Esophagus squamous epithelium (tissue), 4 donors: ENCODE data around the gene BCL2L15.

Source experiments
- CTCF ChIP-seq, 6 experiments: fragments of 450-650 bp in 4 of 6; fragments of 200-600 bp in 2 of 6; sonication (generic) in 2 of 6; IDR thresholded peaks; one replicate each; pipeline ENCODE4 v1.5.1; 2016 to 2019; ENCODE audit warnings: antibody characterized with exemption in 6 of 6, mild to moderate bottlenecking in 4 of 6, moderate library complexity in 4 of 6
- POLR2A ChIP-seq, 4 donors: fragments of 450-650 bp; IDR thresholded peaks; one replicate each; pipeline ENCODE4 v1.6.1; 2017; ENCODE audit warnings: antibody characterized with exemption in 4 of 4, mild to moderate bottlenecking in 4 of 4, moderate library complexity in 3 of 4

- TF ChIP-seq CTCF (IDR thresholded peaks at IDR 0.05) (no peak), POLR2A (IDR thresholded peaks at IDR 0.05) (no peak)
Measured at GRCh38 chr1:113872219-113872935, 15.0 kb downstream of the BCL2L15 start.
